ENCODE data around the gene CLDN7. TPM values are rescaled to one million over a fixed set of nuclear protein-coding genes. Genes with fewer than 3 reads are reported as not detected.

Gene CLDN7
- total RNA-seq, 1 experiment from 2014 or later, result 286 TPM

GRCh38 chr17:7223375-7223774, 38.9 kb downstream of the CLDN7 start:
- Histone ChIP-seq H3K9me3 (ENCODE audit: control insufficient read depth in 1 of 2, insufficient read depth in 1 of 2, low read depth in 1 of 2, low read length in 2 of 2) (no peaks in the 10 kb centered on the region), H3K79me2 (ENCODE audit: insufficient read depth, low read length) (peaks cover 30% of the 10 kb centered on the region), H3K4me1 (ENCODE audit: control insufficient read depth in 1 of 2, insufficient read depth in 2 of 2, low read length in 2 of 2) (peaks cover 7 to 25% of the 10 kb centered on the region in 2 experiments; a peak in 3 of 4 replicates), H3K27ac (ENCODE audit: low read depth, low read length) (no peak overlapping the region), H2AFZ (ENCODE audit: low read depth, low read length, poor library complexity, severe bottlenecking) (no peak overlapping the region), H3K9ac (ENCODE audit: low read length) (no peak overlapping the region), H3K4me3 (replicated peaks in 1 of 2; ENCODE audit: low read depth in 1 of 2, low read length in 2 of 2) (no peak overlapping the region), H3K36me3 (ENCODE audit: control insufficient read depth in 1 of 2, insufficient read depth in 2 of 2, low read length in 2 of 2) (peaks cover 42 to 55% of the 10 kb centered on the region in 2 experiments; a peak in 3 of 4 replicates), H3K9me2 (ENCODE audit: insufficient read depth) (no peaks in the 10 kb centered on the region), H3K4me2 (ENCODE audit: low read length) (no peak overlapping the region), H3K27me3 (ENCODE audit: insufficient read depth, low read length) (no peaks in the 10 kb centered on the region), H4K20me1 (ENCODE audit: insufficient read depth) (no peaks in the 10 kb centered on the region)
- BruUV-seq (replicated peaks), result no TSS peak
- ATAC-seq (no peak), DNase-seq (ENCODE audit: low read depth, low spot score) (no peak)
- TF ChIP-seq CBX3 (IDR thresholded peaks at IDR 0.05; ENCODE audit: low read depth) (no peak), REST (IDR thresholded peaks at IDR 0.05; ENCODE audit: low read depth) (no peak), RAD21 (IDR thresholded peaks at IDR 0.05; ENCODE audit: low read depth) (no peak), SIN3A (IDR thresholded peaks at IDR 0.05; ENCODE audit: low read depth) (no peak), ELF1 (IDR thresholded peaks at IDR 0.05; ENCODE audit: borderline replicate concordance, low read depth) (no peak), MAX (IDR thresholded peaks at IDR 0.05) (no peak), EZH2phosphoT487 (IDR thresholded peaks at IDR 0.05; ENCODE audit: borderline replicate concordance) (no peak), FOSL1 (IDR thresholded peaks at IDR 0.05; ENCODE audit: low read depth) (no peak), CTCF (IDR thresholded peaks at IDR 0.05 in 2 of 3, conservative IDR thresholded peaks at IDR 0.05 in 1 of 3; ENCODE audit: borderline replicate concordance in 1 of 3, insufficient read depth in 1 of 3, low read depth in 2 of 3, low read length in 2 of 3) (no peak), CEBPB (IDR thresholded peaks at IDR 0.05; ENCODE audit: low read depth) (no peak), SP1 (IDR thresholded peaks at IDR 0.05; ENCODE audit: low read depth) (no peak)
- intact Hi-C loops (cut with micrococcal nuclease), result no loop called here
- RAD21 ChIA-PET (ENCODE audit: low non-redundant PET in 1 of 2, low total read pairs in 2 of 2, uncharacterized antibody in 2 of 2, unreplicated experiment in 2 of 2), result no interaction called here
- CTCF ChIA-PET, result no interaction called here
- POLR2A ChIA-PET, result interaction anchor here (1.0 to 1.6 kb wide), 3 partner anchors 9 to 177 kb away, joined by 3 to 5 read pairs (median 3); partner anchors contain the start of gene DVL2

All from HCT116 (cell line).